ENCODE results near the gene ANHX.

GRCh38 chr12:133235401-133236112 lies at the start of gene ANHX:
- no peak for TF ChIP-seq POLR2A (IDR thresholded peaks at IDR 0.05)
- no peak for TF ChIP-seq CTCF (IDR thresholded peaks at IDR 0.05)
